Glutamatergic neuron (in vitro differentiated cells): ENCODE measurements around the gene RAB20. TPM values are rescaled to one million over a fixed set of nuclear protein-coding genes. Genes with fewer than 3 reads are reported as not detected.

Source experiments
- DNase-seq: peaks from one replicate; pipeline ENCODE4 v3.0.0; 2022
- H3K27ac Mint-ChIP-seq: one replicate; pipeline ENCODE4 v1.8.0; 2020; ENCODE audit warnings: mild to moderate bottlenecking, mixed read lengths, inconsistent platforms; ENCODE audit not compliant: unreplicated experiment
- H3K27me3 Mint-ChIP-seq: one replicate; pipeline ENCODE4 v1.8.0; 2020; ENCODE audit warnings: mild to moderate bottlenecking, moderate library complexity, mixed read lengths, inconsistent platforms; ENCODE audit not compliant: unreplicated experiment
- H3K36me3 Mint-ChIP-seq: one replicate; pipeline ENCODE4 v1.8.0; 2020; ENCODE audit warnings: mild to moderate bottlenecking, mixed read lengths, inconsistent platforms; ENCODE audit not compliant: unreplicated experiment
- H3K4me1 Mint-ChIP-seq: one replicate; pipeline ENCODE4 v1.8.0; 2020; ENCODE audit warnings: mild to moderate bottlenecking, low read depth, mixed read lengths, inconsistent platforms; ENCODE audit not compliant: unreplicated experiment
- H3K4me3 Mint-ChIP-seq: one replicate; pipeline ENCODE4 v1.8.0; 2020; ENCODE audit warnings: mild to moderate bottlenecking, mixed read lengths, inconsistent platforms; ENCODE audit not compliant: unreplicated experiment
- H3K9me3 Mint-ChIP-seq: one replicate; pipeline ENCODE4 v1.8.0; 2020; ENCODE audit warnings: mild to moderate bottlenecking, moderate library complexity, mixed read lengths, inconsistent platforms; ENCODE audit not compliant: unreplicated experiment
- CTCF ChIP-seq: fragments of 200-600 bp; sonication (generic); IDR thresholded peaks from one replicate; pipeline ENCODE4 v1.5.0; 2021; ENCODE audit not compliant: partially characterized antibody, unreplicated experiment
- total RNA-seq: library from RNA; stranded (reverse); fragmentation: NEBNext Ultra II Directional; extraction: Animal tissue kit (Norgen Biotek cat#: 25700); gene quantifications from one replicate; pipeline ENCODE4 v1.2.1, GENCODE V29; 2021; ENCODE audit not compliant: unreplicated experiment

Gene RAB20
- total RNA-seq, 1 donor from 2014 or later: 1.7 TPM

- Mint-ChIP-seq H3K27me3 (peaks cover 3% of the 10 kb centered on the region), H3K9me3 (peaks cover 3% of the 10 kb centered on the region), H3K4me3 (no peak overlapping the region), H3K36me3 (no peaks in the 10 kb centered on the region), H3K27ac (no peak overlapping the region), H3K4me1 (peaks cover 1% of the 10 kb centered on the region)
- no peak for TF ChIP-seq CTCF
- DNase-seq: no peak
Measured at GRCh38 chr13:110564472-110564985, 3.0 kb upstream of the RAB20 start.

DNA sequence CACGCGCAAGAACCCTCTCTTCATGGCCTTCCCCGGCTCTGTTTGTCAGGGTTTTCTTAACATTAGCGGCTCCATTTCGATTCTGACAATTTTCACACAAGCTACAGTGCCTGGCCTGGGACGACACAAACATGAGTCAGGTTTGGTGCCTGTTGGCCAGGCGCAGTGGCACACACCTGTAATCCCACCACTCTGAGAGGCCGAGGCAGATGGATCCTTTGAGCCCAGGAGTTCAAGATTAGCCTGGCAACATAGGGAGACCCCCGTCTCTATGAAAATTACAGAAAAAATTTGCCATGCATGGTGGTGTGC lies 1.9 kb upstream of the RAB20 start:
- Mint-ChIP-seq H3K36me3 (no peaks in the 10 kb centered on the region), H3K4me1 (peaks cover 1% of the 10 kb centered on the region), H3K27ac (no peak overlapping the region), H3K27me3 (peaks cover 3% of the 10 kb centered on the region), H3K4me3 (no peak overlapping the region), H3K9me3 (peaks cover 3% of the 10 kb centered on the region)
- no peak for DNase-seq
- no peak for TF ChIP-seq CTCF

- Mint-ChIP-seq H3K27me3 (peaks cover 3% of the 10 kb centered on the region), H3K27ac (no peak overlapping the region), H3K36me3 (no peaks in the 10 kb centered on the region), H3K4me1 (peaks cover 1% of the 10 kb centered on the region), H3K9me3 (peaks cover 3% of the 10 kb centered on the region), H3K4me3 (no peak overlapping the region)
- no peak for DNase-seq
- TF ChIP-seq CTCF: no peak
Measured at GRCh38 chr13:110562696-110563462, 1.4 kb upstream of the RAB20 start.

GRCh38 chr13:110562036-110562597 lies 595 bp upstream of the RAB20 start:
- Mint-ChIP-seq H3K27ac (peak overlapping the region; percentile 45), H3K36me3 (no peaks in the 10 kb centered on the region), H3K27me3 (peaks cover 3% of the 10 kb centered on the region), H3K9me3 (peaks cover 3% of the 10 kb centered on the region), H3K4me3 (peak overlapping the region; percentile 94), H3K4me1 (peaks cover 1% of the 10 kb centered on the region)
- DNase-seq: no peak
- no peak for TF ChIP-seq CTCF
